ENCODE measurements around the gene AKR7A3. TPM values are rescaled to one million over a fixed set of nuclear protein-coding genes. Genes with fewer than 3 reads are reported as not detected.
"Not testable (repeated sequence)": the region's sequence is repeated elsewhere in the genome, so short reads cannot be mapped to it uniquely, and the experiment has no call there.

Gene AKR7A3
- total RNA-seq (2014; rRNA removed; shearing (Covaris generic)): 0.69 and 1.8 TPM in 2 replicates

DNA sequence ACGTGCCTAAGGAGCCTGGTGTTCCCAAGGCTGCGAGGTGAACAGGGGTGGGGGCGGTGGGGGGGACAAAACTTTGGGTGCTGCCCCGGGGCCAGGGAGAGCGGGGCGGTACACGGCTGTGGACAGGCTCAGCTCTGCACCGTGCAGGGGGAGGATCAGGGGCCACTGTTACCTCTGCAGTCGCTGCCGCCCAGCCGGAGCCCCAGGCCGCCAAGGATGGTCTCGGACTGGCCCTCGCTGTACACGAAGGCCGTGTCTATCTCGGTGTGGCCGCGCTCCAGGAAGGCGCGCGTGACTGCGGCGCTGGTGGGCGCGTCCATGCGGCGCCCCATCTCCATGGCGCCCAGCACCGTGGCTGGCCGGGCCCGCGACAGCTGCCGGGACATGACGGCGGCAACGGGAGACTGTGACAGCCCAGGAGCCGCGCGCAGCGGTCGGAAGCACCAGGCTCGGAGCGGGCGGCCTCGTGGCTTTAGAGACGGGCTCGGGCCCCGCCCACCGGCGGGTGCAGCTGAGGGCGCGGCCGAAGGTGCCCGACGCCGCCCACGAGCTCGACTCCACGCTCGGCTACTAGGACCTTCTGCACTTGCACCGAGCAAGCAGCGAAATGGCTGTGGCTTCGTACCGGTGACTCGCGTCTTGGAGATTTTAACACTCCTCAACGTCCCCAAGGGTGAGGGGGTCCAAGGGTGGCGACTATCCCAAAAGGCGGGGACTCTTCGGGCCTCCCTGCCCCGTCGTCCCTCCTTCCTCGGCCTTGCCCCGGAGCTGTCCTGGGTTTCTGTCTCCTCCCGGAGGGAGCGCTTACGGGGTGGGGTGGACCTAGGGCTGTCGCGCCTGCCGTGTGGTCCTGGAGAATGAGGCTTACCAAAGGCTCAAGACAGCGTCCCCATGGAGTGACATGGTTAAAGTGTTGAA, at the start of gene AKR7A3:
Gene AKR7A3 (minus strand): TSS at position 447 of the 918 bp plus-strand sequence. CDS start 61 bp downstream, at position 386.
- peak; percentile 90 for DNase-seq
- H3K27me3 ChIP-seq (ENCODE audit: control insufficient read depth, insufficient read depth, low read length): peaks cover 13% of the 10 kb centered on the region
- H3K4me3 ChIP-seq (ENCODE audit: insufficient read depth, low read depth, low read length): peak within 1 kb of the TSS; percentile 38
- H3K36me3 ChIP-seq (replicated peaks; ENCODE audit: control insufficient read depth, insufficient read depth, low read length): not testable (repeated sequence)

GRCh38 chr1:19338323-19338762, 49.8 kb upstream of the AKR7A3 start:
- peak overlapping the region; percentile 14 for H3K4me3 ChIP-seq (ENCODE audit: insufficient read depth, low read depth, low read length)
- DNase-seq: peak; percentile 93
- no peaks in the 10 kb centered on the region for H3K27me3 ChIP-seq (ENCODE audit: control insufficient read depth, insufficient read depth, low read length)
- peaks cover 5% of the 10 kb centered on the region for H3K36me3 ChIP-seq (replicated peaks; ENCODE audit: control insufficient read depth, insufficient read depth, low read length)

- H3K27me3 ChIP-seq (ENCODE audit: control insufficient read depth, insufficient read depth, low read length): no peaks in the 10 kb centered on the region
- no peak for DNase-seq
- peaks cover 5% of the 10 kb centered on the region for H3K36me3 ChIP-seq (replicated peaks; ENCODE audit: control insufficient read depth, insufficient read depth, low read length)
- H3K4me3 ChIP-seq (ENCODE audit: insufficient read depth, low read depth, low read length): no peak overlapping the region
Measured at GRCh38 chr1:19337289-19337688, 48.7 kb upstream of the AKR7A3 start.

GRCh38 chr1:19336543-19336942, 48.0 kb upstream of the AKR7A3 start:
- Histone ChIP-seq H3K27me3 (ENCODE audit: control insufficient read depth, insufficient read depth, low read length) (no peaks in the 10 kb centered on the region), H3K4me3 (ENCODE audit: insufficient read depth, low read depth, low read length) (no peak overlapping the region), H3K36me3 (replicated peaks; ENCODE audit: control insufficient read depth, insufficient read depth, low read length) (peaks cover 5% of the 10 kb centered on the region)
- DNase-seq: no peak

DNA sequence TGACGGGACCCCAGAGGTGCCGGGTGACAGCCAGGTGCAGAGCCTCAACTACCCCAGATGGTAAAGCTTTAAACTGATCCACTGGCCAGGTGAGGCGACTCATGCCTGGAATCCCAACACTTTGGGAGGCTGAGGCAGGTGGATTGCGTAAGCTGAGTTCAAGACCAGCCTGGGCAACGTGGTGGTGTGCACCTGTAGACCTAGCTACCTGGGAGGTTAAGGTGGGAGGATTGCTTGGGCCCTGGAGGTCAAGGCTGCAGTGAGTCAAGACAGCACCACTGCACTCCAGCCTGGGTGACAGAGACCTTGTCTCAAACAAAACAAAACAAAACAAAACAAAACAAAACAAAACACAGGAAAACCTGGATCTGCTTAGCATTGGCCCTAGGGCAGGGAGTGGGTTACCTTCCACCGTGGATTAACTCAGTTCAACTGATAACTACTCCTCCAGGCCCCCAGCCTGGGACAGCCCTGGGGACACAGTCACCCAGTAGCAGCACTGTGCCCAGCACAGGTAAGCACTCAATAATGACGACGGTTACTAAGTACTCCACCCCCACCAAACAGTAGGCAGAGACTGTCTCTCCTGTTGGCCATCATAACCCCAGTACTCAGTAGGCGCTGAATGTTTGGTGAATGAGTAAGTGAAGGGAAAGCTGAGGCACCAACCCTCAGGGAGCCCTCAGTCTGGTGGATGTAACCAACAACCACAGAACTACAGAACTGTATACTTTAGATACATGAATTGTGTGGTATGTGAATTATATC, 45.2 kb upstream of the AKR7A3 start:
- no peaks in the 10 kb centered on the region for H3K27me3 ChIP-seq (ENCODE audit: control insufficient read depth, insufficient read depth, low read length)
- DNase-seq: no peak
- H3K36me3 ChIP-seq (replicated peaks; ENCODE audit: control insufficient read depth, insufficient read depth, low read length): no peaks in the 10 kb centered on the region
- H3K4me3 ChIP-seq (ENCODE audit: insufficient read depth, low read depth, low read length): no peak overlapping the region

DNA sequence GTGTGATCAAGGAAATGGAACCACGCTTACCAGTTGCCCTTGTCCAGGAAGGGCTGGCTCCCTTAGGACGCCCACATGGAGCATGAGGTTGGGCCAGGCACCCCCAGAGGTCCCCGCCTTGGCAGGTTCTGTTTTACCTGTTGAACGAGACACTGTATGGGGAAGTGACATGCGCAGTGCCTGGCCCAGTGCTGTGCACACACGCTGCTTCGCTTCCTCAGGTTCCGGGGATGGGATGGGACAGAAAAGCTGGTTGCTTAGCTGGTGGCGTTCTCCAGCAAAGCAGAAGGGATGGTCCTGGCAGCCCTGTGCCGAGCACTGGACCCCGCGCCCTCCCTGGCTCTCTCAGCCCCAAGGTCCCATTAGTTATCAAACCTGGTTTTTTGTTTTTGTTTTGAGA, 44.3 kb upstream of the AKR7A3 start:
- Histone ChIP-seq H3K27me3 (ENCODE audit: control insufficient read depth, insufficient read depth, low read length) (no peaks in the 10 kb centered on the region), H3K36me3 (replicated peaks; ENCODE audit: control insufficient read depth, insufficient read depth, low read length) (peaks cover 1% of the 10 kb centered on the region; the same call in 1 of the 2 replicates), H3K4me3 (ENCODE audit: insufficient read depth, low read depth, low read length) (no peak overlapping the region)
- DNase-seq: no peak

GRCh38 chr1:19331262-19331878, 42.8 kb upstream of the AKR7A3 start:
- Histone ChIP-seq H3K27me3 (ENCODE audit: control insufficient read depth, insufficient read depth, low read length) (no peaks in the 10 kb centered on the region), H3K4me3 (ENCODE audit: insufficient read depth, low read depth, low read length) (no peak overlapping the region), H3K36me3 (replicated peaks; ENCODE audit: control insufficient read depth, insufficient read depth, low read length) (peaks cover 6% of the 10 kb centered on the region)
- DNase-seq: no peak

DNA sequence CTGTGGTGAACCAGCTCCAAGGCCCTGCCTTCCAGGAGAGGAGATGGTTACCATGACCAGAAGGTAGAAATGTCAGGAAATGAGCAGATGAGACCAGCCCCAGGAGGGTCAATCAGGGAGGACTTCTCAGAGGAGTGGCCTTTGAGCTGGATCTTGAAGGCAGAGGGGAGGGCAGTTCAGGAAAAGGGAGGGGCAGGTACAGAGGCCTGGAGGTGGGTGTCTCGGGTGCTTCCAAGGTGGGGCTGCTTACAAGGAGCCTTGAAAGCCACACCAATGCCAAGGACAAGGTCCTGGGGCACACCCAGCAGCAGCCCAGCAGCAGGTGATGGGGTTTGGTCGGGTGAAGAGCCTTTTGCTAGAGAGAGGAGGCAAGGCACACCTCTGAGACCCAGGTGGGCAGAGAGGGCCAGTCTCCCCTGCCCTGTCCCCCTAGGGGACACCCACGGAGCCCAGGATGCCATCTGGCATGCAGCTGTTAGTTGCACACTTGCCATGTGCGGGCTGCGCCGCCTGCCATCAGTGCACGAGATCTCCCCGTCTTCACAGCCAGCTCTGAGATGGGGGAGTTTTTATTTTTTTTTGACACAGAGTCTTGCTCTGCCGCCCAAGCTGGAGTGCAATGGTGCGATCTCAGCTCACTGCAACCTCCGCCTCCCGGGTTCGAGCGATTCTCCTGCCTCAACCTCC, 42.0 kb upstream of the AKR7A3 start:
- no peak for DNase-seq
- no peak overlapping the region for H3K4me3 ChIP-seq (ENCODE audit: insufficient read depth, low read depth, low read length)
- H3K27me3 ChIP-seq (ENCODE audit: control insufficient read depth, insufficient read depth, low read length): no peaks in the 10 kb centered on the region
- H3K36me3 ChIP-seq (replicated peaks; ENCODE audit: control insufficient read depth, insufficient read depth, low read length): peaks cover 9% of the 10 kb centered on the region

GRCh38 chr1:19329611-19330010, 41.0 kb upstream of the AKR7A3 start:
- Histone ChIP-seq H3K36me3 (replicated peaks; ENCODE audit: control insufficient read depth, insufficient read depth, low read length) (peaks cover 10% of the 10 kb centered on the region), H3K27me3 (ENCODE audit: control insufficient read depth, insufficient read depth, low read length) (no peaks in the 10 kb centered on the region), H3K4me3 (ENCODE audit: insufficient read depth, low read depth, low read length) (no peak overlapping the region)
- no peak for DNase-seq

GRCh38 chr1:19329188-19329587, 40.6 kb upstream of the AKR7A3 start:
- Histone ChIP-seq H3K4me3 (ENCODE audit: insufficient read depth, low read depth, low read length) (no peak overlapping the region), H3K27me3 (ENCODE audit: control insufficient read depth, insufficient read depth, low read length) (no peaks in the 10 kb centered on the region), H3K36me3 (replicated peaks; ENCODE audit: control insufficient read depth, insufficient read depth, low read length) (peaks cover 10% of the 10 kb centered on the region)
- DNase-seq: no peak

- H3K27me3 ChIP-seq (ENCODE audit: control insufficient read depth, insufficient read depth, low read length): no peaks in the 10 kb centered on the region
- DNase-seq: no peak
- H3K36me3 ChIP-seq (replicated peaks; ENCODE audit: control insufficient read depth, insufficient read depth, low read length): peaks cover 12% of the 10 kb centered on the region
- no peak overlapping the region for H3K4me3 ChIP-seq (ENCODE audit: insufficient read depth, low read depth, low read length)
Measured at GRCh38 chr1:19328486-19328885, 39.9 kb upstream of the AKR7A3 start.

DNA sequence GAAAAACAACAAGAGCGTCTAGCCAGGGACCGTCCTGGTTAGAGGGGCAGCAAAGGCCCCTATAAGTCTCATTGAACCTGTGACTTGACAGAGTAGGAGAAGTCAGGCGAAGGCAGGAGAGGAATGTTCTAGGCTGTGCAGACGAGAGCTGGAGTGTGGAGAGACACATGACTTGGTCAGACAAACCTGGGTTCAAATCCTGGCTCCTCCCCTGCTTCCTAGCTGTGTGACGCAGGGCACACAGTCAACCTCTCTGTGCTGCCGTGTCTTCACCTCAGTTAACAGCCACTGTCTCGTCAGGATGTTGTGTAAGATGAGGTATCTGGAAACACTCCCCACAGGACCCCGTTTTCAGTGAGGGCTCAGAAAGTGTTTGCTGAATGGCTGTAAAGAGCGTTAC, 39.2 kb upstream of the AKR7A3 start:
- H3K4me3 ChIP-seq (ENCODE audit: insufficient read depth, low read depth, low read length): no peak overlapping the region
- DNase-seq: no peak
- H3K27me3 ChIP-seq (ENCODE audit: control insufficient read depth, insufficient read depth, low read length): no peaks in the 10 kb centered on the region
- peaks cover 12% of the 10 kb centered on the region for H3K36me3 ChIP-seq (replicated peaks; ENCODE audit: control insufficient read depth, insufficient read depth, low read length)

DNA sequence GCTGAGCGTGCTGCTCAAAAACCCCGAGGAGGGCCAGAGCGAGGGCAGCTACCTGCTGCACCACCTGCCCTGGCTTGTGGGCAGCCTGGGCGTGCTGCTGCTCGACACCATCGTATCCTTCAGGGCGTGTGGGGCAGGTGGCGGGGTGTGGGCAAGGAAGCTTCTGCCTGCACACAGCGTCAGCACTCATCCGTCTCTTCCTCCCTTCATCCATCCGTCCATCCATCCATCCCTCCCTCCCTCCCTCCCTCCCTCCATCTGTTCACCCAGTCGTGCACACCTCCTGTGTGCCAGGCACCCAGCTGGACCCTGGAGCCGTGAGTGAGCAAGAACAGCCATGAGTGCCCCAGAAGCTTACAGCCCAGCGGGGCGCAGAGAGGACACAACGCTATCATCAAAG, 38.7 kb upstream of the AKR7A3 start:
- no peaks in the 10 kb centered on the region for H3K27me3 ChIP-seq (ENCODE audit: control insufficient read depth, insufficient read depth, low read length)
- DNase-seq: no peak
- H3K36me3 ChIP-seq (replicated peaks; ENCODE audit: control insufficient read depth, insufficient read depth, low read length): peaks cover 12% of the 10 kb centered on the region
- H3K4me3 ChIP-seq (ENCODE audit: insufficient read depth, low read depth, low read length): no peak overlapping the region

DNA sequence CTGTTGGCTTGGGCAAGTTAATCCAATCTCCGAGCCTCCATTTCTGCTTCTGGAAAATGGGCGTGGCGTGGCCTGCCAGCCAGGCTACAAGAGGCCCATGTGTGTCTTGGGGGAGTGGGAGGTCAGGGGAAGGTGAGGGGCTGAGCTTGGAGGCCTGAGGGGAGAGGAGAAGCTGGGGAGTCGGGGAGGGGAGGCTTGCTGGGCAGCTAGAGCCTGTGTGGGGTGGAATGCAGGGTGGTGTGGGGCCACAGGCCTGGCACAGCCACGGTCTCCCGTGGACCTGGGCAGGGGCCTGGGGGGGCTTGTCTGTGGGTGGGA, 38.1 kb upstream of the AKR7A3 start:
- no peak for DNase-seq
- no peak overlapping the region for H3K4me3 ChIP-seq (ENCODE audit: insufficient read depth, low read depth, low read length)
- no peaks in the 10 kb centered on the region for H3K27me3 ChIP-seq (ENCODE audit: control insufficient read depth, insufficient read depth, low read length)
- peaks cover 12% of the 10 kb centered on the region for H3K36me3 ChIP-seq (replicated peaks; ENCODE audit: control insufficient read depth, insufficient read depth, low read length)
